ENCODE measurements around the gene BRCA1.
"Not testable (repeated sequence)": the region's sequence is repeated elsewhere in the genome, so short reads cannot be mapped to it uniquely, and the experiment has no call there.

BRCA1 gene

DNA sequence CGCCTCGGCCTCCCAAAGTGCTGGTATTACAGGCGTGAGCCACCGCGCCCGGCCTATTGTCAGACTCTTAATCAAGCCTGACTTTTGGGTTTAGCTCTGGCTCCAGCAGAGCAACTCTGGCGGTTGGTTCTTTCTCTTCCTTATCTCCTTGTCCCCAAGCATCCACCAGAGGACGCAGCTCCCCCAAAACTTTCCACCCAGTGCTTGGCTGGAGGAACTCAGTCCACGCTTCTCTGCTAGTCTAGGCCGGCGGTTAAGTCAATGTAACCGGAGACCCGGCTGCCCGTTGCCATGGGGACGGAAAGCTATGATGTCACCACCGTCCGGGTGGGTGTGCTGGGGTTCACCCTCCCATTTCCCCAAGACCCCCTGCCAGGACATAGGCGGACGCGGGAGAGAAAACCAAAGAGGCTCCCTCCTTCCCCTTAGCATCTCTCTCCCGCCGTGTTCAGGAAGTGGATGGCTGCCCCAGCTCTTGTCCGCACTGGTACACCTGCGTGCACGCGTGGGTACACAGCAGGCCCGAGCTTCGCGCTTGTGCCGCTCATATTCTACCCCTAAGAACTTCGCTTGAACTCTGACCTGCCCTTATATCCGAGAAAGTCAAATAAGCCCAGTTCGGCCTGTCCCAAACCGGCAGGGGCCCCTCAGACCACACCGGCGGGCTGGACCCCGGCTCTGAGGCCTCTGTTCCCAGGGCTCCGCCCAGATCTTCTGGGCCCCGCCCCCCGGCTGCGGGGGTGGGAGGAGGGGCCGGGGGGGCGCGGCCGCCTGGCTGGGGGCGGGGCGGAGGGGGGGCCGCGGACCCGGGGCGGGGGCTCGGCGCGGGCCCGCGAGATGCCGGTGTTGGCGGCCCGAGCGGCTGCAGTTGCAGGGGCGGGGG is 100.5 kb downstream of the BRCA1 start, which contains the start of gene RND2:
RND2 (plus strand) TSS at position 825 of the 883 bp plus-strand sequence. CDS start 117 bp downstream, outside the sequence.
- DNase-seq: peak; percentile 77 to 87

DNA sequence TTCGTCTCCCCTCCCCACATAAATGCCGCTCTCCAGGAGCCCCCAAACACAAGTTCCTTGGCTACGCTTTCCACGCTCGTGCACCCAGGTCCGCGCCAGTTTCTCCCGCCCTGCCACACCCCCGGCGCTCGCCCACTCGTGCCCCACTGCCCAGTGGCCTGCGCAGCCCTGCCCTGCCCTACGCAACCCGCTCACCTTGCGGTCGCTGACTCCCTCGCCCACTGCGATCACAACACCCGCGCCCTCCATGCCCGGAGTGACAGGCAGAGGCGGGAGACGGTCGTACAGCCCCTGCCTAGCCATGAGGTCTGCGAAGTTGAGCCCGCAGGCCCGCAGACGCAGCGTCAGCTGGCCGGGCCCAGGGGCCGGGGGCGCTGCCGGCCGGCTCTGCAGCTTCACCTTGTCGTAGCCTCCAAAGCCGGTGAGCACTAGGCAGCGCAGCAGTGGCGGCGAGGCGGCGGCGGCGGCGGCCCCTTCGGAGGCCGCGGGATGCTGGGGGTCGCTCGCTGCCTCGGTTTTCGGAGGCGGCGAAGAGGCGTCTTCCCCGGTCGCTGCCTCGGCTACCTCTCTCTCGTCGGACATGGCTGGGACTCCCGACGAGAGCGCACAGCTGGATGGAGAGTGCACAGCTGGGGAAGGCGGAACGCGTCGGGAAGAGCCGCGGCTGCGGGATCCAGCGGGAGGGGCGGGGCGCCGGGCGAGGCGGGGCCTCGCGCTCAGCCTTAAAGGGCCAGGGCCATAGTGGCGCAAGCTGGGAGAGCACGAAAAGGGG is 103.2 kb downstream of the BRCA1 start, which contains the start of gene VAT1:
VAT1 (minus strand) TSS at position 645 of the 772 bp plus-strand sequence; CDS start at position 582, 63 bp downstream.
- DNase-seq: peak; percentile 36 to 81

DNA sequence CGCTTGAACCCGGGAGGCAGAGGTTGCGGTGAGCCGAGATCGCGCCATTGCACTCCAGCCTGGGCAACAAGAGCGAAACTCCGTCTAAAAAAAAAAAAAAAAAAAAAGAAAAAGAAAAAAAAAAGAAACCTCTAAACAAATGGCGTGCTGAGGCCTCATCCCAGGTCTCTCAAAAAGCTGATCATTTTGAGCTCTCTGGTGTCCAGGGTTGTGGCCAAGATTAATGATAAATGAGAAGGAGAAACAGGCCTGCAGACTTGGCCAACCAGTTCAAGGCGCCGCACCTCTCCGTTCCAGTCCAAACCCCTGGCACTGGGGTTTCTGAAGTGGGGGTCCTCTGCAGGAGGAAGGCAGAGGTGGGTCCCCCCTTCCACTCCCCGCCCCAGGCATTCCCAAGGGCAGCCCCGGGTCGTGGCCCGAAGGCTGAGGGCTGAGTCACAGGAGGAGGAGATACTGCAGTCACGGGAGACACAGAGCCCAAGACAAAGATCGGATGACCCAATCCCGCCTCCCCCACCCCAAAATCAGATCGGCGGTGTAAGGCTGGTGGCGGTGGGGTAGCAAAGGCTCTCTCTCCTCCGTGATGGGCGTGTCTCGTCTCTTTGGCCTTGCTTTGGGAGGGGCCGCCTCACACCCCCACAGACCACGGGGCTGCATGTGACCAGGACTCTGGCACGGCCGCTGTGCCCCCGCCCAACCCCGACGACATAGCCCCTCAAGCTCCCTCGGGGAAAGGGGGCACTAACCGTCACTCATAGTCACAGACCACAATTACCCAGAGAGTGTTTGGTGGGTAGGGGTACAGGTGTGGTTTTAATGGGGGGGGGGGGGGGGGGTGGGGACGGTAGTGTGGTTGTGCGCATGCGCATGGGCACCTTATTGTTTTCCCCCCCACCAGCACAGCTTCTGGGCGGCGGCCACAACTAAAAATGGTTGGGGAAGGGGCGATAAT is 104.1 kb downstream of the BRCA1 start:
- peak in 1 of 2 experiments; percentile 52 for DNase-seq

DNA sequence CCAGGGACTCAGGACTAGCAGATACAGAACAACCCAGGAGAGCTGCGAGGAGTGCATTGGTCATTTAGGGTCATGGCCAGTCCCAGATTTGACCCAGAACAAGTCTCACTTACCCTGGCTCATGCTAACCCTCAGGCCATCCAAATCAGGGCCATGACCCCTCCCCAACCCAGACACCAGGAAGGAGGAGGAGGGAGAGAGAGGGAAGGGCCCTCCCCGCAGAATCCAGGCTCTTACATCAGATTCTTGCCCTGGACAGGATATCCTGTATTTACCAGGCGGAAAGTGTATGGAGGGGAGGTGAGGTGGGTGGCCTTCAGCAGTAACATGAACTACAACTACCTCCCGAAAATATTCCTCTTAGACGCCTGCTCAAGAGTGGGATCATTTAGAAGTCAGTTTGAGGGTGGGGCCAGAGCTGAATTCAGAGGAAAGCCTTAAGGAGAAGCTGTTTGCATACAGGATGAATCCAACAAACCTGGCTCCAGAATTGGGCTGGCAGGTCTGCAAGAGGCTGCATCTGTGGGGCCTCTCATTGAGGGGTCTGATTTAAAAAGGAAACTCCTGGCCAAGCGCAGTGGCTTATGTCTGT is 105.0 kb downstream of the BRCA1 start:
- DNase-seq: no peak

DNA sequence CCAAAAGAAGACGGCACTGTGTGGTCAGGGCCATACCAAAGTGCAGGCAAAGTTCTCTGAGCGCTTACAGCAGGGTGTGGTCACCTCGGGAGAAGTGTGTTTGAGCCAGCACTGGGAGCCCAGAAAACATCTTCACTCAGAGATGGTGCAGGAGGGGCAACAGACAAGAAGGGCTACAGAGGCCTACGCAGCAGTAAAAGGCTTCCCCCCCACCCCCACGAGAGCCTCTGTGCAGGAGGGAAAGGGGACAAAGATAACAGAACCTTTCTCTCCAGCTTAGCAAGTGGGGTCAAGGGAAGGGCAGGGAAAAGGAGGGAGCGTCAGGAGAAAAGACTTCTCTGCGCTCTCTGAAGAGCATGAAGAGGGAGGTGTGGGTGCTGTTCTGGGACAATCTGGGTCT is 105.7 kb downstream of the BRCA1 start:
- DNase-seq: no peak

DNA sequence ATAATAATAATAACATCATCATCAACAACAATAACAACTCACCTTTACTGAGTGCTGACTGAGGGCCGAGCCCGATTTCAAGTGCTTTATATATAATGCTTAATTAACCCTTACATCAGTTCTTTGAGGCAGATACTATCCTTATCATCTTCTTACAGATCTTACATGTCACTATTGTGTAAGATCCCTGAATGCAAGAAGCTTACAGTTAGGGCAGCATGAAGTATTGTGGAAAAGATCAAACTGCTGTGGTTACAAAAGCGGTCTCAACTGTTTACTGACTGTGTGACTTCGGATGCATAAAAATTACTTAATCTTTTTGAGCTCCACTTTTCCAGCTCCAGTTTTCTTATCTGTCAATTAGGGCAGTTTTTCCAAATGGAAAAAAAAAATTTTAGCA is 106.2 kb downstream of the BRCA1 start:
- no peak for DNase-seq

DNA sequence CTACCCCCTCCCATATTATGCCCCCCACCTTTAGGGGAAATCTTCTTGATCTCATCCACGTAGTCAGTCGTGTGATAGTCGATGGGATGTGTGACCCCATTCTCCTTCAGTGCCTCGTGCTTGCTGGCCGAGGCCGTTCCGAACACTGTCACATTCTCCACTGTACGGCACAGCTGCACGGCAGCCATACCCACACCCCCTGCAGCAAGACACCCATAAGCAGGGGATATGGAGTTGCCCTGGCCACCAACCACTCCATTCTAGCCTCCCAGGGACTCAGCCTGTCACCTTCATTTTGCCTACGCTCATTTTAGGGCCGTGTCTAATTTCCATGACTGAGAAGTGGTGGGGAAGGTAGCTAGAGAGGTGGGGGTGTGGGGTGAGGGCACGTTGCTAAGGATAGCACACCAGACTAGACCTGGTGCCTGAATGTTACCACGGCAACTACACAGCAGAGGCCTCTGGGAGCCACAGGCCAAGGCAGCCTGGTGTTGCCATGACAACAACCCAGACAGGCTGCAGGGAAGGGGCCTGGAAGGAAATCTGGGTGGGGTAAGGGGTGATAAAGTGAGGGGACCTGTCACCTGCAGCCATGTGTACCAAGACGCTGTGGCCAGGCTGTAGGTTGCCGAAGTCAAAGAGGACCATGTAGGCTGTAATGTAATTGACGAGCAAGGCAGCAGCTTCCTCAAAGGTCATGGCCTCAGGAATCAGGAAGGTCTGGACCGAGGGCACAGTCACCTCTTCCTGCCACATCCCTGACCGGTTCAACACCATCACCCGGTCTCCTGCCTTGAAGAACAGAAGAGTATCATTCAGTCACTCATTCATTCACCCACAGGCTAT is 106.9 kb downstream of the BRCA1 start:
- no peak for DNase-seq

DNA sequence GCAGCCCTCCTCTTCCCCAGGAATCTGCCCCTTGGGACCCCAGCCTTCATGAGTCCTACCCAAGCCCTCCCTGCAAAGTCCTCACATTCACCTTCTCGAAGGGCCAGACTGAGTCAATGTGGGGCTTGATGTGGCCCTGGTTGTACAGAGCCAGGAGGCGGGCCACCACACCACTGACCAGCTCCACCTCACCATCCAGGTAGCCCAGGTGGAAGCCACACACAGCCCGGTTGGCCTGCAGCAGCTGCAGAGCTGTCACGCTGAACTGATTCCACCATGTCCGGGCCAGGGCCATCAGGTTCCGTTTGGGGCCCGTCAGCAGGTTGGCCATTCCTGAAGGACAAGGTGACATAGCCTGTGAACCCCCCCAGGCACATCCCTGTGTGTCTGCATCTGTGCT is 108.9 kb downstream of the BRCA1 start:
- no peak for DNase-seq

DNA sequence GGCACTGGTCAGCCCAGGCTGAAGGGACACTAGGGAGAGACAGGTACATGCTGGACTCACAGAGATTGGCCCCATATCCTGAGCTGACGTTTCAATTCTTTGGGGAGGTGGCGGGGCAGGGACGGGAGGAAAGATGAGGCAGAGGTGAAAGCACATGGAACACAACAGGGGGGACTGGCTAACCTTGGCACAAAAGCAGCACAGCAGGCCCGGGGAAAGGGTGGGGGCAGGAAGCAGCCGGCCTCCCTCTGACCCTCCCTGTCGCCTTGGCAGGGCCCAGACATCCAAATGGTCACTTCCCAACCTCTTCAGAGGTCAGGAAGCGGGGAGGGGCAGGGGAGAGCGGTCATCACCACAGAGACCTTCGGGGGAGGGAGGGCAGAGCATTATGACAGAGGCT is 109.6 kb downstream of the BRCA1 start:
- DNase-seq: no peak

DNA sequence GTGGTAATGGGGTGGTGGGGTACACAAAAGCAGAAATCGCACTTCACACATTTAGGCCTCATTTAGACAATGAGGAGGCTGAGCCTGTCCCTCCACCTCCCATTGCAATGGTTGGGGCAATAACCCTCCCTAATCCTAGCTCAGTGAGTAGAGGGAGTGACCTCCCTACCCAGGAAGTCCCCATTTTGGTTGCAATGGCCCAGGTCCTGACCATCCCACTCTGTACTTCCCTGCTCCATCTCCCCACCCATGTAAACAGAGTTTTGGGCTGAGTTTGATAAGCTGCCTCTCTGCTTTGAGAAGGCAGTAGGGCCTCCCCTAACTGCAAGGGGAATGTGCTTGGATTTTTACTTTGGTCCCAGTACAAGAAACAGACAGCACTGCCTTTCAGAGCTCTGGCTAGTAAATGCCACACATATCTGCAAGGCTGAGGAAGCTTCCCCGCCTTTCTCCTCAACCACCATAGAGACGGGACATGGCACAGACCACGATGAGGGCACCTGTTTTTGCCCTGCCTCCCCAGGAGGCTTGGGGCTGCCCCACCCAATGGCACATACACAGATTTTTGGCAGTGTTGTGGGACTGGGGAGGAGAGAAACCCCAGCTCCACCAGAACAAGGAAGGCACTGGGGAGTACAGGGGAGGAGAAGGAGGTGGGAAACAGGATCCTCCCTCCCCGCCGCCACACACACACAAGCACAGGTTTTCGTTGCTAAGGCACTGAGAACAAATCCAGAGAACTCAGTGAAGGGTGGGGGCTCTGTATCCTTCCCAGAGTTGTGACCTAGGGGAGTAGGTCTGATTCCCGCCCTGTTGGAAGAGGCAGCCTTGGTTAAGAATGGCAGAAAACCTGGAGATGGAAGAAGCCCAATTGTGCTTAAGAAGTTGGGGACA is 110.3 kb downstream of the BRCA1 start:
- no peak for DNase-seq

DNA sequence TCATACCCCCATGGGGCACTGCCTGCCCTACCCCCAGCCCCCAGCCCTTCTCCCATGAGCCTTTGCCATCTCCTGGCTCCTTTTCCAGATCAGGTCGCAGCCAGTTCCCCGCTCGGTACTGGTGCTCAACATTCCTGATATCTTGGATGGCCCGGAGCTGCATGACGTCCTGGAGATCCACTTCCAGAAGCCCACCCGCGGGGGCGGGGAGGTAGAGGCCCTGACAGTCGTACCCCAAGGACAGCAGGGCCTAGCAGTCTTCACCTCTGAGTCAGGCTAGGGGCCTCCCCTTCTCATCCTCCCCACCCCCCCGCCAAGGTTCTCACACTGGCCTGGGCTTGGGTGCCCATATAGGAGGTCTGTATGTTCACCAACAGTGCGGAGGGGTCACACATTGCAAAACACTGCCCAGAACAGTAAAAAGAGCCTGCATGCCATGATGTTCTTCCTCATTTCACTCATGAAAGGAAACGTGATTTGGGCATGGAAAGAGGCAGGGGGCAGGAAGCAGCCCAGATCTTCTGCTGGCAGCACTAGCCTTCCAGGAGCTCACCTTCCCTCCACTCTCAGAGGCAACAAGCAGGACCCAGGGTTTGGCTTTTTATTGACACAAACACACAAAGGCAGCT is 111.0 kb downstream of the BRCA1 start:
- DNase-seq: no peak

DNA sequence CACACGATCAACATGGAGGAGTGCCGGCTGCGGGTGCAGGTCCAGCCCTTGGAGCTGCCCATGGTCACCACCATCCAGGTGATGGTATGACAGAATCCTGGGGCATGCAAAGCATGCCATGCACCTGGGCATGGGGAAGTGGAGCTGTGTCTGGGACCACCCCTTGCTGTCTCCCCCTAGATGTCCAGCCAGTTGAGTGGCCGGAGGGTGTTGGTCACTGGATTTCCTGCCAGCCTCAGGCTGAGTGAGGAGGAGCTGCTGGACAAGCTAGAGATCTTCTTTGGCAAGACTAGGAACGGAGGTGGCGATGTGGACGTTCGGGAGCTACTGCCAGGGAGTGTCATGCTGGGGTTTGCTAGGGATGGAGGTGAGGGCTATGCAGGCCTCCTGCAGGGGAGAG is 111.9 kb downstream of the BRCA1 start:
- no peak for DNase-seq

DNA sequence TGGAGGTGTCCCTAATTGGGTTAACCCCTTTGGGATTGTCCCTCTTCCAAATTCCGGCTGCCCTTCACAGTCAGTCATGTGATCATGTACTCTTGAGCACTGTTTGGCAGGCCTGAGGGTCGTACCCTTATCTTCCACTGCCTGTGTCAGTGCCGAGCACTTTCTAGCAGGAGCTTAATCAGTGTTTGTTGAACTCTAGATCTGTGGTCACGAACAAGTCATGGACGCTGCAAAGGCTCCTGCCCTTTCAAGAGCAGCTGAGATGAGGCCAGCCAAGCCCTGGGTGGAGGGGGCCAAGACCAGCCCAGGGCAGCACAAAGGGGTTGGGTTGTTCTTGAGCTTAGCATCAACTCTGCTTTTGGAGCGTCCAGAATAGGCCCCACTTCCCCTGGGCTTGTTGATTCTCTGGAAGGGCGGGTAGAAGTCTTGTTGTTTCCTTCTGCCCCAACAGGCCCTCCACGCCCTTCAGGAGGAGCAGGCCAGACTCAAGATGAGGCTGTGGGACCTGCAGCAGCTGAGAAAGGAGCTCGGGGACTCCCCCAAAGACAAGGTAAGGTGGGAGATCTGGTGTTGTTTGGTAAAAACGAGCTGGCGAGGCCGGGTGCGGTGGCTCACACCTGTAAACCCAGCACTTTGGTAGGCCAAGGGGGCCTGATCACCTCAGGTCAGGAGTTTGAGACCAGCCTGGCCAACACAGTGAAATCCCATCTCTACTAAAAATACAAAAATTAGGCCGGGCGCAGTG is 113.3 kb downstream of the BRCA1 start:
- no peak for DNase-seq

DNA sequence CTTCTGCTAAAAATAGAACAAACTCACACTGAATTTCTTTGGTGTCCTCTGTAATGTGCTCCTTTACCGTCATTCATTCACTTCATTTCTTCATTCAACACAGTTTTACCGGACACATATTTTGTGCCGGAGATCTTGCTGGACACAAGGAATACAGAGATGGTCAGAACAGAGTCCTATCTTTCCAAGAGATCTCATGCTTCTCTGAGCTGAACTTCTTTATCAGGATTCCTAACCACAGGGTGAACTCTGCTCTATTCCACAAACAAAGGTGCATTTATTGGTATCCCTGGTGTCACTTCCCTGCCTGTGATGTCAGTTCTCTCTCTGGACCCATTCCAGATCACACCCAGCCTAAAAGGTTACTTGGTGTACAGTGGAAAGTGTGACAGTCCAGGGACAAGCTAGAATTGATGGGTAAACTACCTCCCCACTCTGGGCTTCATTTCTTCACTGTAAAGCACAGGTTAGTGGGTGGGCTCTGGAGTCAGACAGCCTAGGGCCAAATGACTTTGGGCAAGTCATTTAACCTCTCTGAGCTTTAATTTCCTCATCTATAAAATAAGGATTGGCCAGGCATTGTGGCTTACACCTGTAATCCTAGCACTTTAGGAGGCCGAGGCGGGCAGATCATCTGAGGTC is 114.4 kb downstream of the BRCA1 start:
- DNase-seq: no peak

DNA sequence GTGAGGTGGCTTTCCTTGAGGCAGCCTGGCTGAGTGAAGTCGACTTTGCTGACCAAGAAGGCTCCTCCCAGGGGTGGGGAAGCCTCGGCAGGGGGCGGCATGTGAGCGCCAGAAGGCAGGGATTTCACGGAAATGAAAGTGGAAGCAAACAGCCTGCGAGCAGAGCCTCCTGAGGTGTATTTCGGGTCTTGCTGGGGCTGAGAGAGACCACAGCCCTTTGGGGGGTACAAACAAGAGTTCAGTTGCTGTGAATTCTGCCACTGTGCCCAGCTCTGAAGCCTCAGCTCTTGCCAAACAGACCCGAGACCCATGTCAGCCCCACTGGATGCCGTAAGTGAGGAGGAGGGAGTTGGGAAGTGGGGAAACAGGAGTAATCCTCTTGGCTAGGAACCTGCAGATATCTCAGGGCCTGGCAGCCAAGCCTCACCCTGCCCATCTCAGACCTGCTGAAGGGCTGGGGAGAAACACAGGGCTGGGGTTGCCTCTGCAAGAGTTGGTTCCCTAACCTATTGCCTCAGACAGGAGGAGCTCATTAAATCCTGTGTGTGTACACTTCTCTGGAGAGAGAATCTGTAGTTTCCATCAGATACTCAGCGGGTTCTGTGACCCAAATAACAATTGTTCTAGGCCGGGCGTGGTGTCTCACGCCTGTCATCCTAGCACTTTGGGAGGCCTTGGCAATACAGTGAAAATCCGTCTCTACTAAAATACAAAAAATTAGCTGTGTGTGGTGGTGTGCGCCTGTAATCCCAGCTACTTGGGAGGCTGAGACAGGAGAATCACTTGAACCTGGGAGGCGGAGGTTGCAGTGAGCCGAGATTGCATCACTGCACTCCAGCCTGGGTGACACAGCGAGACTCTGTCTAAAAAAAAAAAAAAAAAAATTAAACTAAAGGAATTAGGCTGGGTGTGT is 118.3 kb downstream of the BRCA1 start, which contains the start of gene IFI35:
IFI35 (plus strand) TSS at position 146 of the 913 bp plus-strand sequence; CDS start at position 310, 164 bp downstream.
- peak; percentile 52 to 78 for DNase-seq

DNA sequence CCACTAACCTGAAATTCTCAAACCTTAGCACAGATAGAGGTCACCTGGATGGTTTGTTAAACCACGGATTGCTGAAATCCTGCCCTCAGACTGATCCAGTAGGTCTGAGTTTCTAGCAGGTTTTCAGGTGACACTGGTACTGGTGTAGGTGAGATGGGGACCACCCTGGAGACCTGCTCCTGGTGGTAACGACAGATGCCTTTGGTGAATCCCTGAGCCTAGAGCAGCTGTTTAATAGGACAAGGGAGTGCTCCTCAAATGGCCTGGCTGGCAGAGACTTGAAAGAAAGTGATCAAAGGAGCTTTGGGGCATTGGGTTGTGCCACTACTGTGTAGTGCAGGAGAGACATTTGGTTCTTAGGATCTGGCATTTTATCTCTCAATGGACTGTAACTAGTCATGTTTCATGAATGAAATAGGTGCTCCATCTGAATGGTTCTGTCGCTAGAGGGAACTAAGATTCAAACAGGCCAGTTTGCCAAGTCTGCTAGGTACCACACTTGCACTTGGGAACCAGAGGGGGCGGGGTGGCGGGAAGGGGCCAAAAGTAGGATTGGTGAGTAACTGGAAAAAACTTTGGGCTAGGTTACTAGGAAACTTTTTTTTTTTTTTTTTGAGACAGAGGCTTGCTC is 121.5 kb downstream of the BRCA1 start:
- DNase-seq: peak; percentile 47 to 74

DNA sequence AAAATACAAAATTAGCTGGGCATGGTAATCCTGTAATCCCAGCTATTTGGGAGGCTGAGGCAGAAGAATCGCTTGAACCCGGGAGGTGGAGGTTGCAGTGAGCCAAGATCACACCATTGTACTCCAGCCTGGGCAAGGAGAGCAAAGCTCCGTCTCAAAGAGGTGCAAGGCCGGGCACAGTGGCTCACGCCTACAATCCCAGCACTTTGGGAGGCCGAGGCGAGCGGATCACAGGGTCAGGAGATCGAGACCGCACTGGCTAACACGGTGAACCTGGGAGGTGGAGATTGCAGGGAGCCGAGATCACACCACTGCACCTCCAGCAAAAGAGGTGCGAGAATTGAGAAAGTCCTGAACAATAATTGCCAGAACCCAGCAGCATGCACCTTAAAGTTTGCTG is 124.3 kb downstream of the BRCA1 start:
- not testable (repeated sequence) for DNase-seq
